ENCODE data around the gene MGAT4B.

MGAT4B gene

DNA sequence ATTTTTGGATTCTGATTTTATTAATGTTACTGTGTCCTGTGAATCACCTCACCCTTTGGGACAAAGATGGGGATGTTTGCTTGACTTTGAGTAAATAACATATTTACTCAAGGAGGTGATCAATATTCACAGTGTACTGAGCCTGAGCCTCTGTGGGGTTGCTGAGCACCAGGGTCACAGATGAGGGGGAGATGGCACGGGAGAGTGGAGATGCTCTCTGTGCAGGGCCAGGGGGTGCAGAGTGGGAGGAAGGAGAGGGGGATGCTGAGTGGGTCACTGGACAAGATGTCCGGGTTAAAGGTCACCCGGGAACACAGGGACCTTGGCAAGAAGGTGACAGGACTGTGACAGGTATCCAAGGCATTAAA lies 18.1 kb upstream of the MGAT4B start:
- no peak for DNase-seq

GRCh38 chr5:179823937-179824744 lies 17.5 kb upstream of the MGAT4B start:
- no peak for DNase-seq

DNA sequence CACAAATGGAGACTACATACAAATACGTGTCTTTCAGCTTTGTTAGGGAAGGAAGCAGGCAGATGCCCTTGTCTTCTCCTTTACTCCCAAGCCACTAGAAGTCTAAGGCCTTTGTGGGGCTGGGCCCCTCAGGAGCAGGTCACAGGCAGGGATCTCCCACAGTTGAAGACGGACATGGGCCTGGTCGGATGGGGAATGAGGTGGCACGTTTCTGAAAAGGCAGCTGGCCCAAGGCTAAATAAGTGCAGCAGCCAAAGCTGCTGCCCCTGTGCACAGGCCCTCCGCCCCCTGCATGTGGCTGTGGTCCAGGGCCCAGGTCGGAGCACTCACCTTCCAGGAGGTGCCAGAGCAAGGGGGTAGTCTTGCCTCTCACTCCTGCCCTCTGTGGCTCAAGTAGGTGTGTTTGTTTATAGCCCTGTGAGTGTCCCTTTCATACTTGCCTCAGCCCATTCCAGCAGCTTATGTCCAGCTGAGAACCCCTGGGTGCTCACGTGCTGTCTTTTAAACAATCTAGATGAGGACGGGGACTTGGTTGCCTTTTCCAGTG lies 15.9 kb upstream of the MGAT4B start:
- no peak for DNase-seq

DNA sequence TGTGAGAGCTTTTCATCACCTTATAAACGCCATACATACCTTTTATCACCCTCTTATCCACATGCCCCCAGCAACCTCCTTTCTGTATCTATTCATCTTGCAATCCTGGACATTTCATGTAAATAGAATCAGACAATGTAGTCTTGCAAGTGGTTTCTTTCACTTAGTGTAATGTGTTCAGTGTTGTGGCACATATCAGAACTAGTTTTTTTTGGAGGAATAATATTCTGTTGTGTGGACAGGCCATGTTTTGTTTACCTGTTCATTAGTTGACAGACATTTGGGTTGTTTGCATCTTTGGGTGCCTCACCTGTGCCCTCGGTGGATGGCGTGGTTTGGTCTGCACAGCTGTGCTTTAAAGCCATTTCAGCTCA lies 15.4 kb upstream of the MGAT4B start:
- no peak for DNase-seq

DNA sequence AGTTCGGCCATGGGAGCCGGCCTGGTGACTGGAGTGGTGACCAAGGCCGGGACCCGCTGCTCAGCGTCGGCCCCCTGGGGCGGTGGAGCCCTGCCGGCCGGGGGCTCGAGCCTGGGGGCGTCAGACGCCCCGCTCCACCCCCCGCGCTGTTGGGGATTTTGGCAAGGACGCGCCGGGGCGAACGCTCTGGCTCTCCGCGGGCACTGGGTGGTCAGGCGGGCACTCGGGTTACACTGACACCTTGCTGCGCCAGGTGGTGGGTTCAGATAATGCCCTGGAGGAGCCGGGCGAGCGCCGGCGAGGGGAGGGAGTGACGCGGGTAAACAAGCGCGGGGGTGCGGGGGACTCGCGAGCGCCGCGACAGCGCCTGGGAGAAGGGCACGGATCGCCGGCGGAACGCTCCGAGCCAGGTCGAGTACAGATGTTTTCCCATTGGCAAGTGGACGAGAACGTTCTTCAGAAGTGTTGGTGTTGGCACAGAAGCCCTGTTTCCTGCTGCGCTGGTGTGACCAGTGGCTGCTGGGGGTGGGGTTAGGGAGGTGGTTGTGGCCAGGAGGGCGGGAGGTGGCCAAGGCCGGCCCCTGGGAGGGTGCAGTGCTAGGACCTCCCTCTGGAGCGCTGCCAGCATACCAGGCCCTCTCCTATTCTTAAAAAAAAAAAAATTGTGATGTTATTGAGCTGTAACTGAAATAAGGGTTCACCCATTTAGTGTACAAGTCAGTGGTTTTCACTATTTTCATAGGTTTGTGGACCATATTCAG lies 14.8 kb upstream of the MGAT4B start:
- DNase-seq, result peak; percentile 43

- no peak for DNase-seq
Observed at GRCh38 chr5:179820483-179821297, 14.0 kb upstream of the MGAT4B start, which contains the start of gene SQSTM1. SQSTM1 (plus strand) TSS chr5:179820905; CDS start chr5:179820937, 32 bp downstream.

- no peak for DNase-seq
Observed at GRCh38 chr5:179820127-179820482, 13.4 kb upstream of the MGAT4B start.

- DNase-seq, result no peak
Observed at GRCh38 chr5:179819296-179820126, 12.8 kb upstream of the MGAT4B start.

DNA sequence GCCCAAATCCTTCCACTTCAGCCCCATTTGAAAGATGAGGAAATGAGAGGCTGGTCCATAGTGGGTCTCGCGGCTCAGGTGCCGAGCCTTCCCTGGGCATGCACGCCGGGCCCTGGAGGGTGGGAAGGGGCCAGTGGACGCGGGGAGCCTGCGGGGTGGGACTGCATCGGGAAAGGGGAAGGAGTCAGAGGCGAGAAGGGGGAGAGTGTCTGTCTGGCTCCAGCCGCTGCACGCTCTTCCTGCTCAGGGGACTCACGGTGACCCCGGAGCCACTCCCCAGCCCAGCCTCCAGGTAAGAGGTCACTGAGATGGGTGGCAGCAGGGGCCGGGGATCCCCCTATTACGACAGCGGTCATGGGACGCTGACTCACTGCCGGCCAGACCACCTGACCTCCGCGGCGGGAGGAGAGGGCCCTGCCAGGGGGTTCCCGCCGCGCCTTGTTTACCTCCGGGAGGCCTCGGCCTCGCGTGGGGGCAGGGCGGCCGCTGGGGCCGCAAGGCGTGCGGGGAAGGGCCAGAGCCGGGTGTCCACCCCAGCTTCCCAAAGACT lies 12.2 kb upstream of the MGAT4B start:
- no peak for DNase-seq

- no peak for DNase-seq
Observed at GRCh38 chr5:179817890-179818745, 11.5 kb upstream of the MGAT4B start.

- no peak for DNase-seq
Observed at GRCh38 chr5:179817470-179817840, 10.8 kb upstream of the MGAT4B start.

DNA sequence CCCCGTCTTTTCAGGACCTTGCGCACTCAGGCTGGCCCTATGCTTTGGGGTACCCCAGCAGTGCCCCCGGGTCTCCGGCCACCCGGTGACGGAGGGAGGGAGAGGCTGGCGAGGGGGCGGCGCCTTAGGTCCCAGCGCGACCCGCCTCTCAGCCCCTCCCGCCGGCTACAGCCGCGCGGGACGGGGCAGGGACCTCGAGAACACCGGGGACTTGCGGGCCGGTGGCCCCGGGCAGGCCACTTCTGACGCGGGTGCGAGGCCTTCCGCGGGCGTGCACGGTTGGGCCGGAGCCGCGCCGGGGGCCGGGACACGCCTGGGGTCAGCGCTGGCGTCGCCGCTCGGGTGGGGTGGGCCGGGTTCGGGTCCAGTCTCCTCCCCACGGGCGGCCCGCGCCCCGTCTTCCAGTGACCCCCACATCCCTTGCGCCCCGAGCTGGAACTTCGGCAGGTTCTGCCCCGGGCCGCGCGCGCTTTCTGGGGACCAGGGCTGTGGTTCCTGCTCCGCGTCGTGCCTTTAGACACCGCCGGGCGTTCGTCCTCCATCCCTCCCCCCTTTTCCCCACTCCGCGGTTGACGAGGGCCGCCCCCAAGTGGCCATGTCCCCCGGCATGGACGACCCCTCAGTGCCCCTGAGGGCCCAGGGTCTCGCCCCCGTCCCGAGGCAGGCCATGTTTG lies 10.3 kb upstream of the MGAT4B start:
- DNase-seq, result no peak

- no peak for DNase-seq
Observed at GRCh38 chr5:179816401-179816795, 9.7 kb upstream of the MGAT4B start.

DNA sequence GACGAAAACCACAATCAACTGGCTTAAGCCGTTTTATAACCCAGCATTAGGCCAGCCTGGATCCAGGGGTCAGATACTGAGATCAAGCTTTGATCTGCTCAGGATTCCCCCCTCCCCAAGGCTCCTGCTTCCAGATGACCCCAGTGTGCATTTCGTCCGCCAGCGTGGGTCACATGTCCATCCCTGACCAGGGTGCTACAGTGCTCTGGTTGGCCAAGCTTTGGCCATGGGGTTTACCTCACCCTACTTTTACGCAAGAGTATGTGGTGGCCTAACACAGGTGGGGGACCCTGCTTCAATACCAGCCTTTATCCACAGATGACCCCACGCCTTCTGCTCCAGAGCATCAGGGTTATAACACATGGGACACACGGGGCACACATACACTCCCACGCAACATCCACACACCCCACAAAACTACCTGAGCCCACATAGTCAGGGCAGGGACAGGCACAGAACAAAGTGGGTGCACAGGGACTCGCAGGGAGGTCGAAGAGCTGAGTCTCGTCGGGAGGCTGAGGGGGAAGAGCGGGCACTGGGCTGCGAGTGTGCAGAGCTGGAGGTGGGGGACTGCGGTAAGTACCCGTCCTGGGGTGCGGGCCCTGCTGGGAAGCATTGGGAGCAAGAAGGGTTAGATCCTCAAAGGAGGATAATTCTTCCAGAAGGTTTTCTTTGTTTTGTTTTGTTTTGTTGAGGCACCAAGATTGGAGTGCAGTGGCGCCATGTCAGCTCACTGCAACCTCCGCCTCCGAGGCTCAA lies 9.0 kb upstream of the MGAT4B start:
- DNase-seq, result no peak

GRCh38 chr5:179814090-179814489 lies 7.4 kb upstream of the MGAT4B start:
- no peak for DNase-seq

DNA sequence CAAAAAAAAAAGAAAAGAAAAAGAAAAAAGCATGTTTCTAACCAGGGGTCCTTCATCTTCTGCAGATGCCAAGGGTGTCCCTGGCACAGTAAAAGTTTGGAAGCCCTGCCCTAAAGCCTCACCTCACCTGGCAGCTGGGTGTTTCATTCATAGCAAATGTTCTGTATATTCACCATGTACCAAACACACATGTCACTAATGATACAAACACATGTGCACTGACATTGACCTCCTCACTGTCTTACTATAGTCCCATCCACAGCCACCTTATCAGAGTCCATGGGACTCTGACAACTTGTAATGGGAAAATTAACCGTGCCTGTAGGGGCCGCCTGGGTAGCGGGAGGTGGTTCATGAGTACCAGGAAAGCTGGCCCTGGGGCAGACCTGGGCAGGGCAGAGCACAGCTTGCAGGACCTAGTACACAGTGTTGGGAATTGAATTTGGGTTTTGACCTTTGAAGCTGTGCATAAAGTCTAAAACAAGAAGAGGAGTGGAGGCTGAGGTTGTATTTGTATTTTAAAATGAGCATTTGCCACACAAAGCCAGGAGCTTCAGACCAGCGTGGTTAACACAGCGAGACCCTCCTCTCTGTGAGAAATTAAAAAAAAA lies 6.4 kb upstream of the MGAT4B start:
- DNase-seq, result no peak

DNA sequence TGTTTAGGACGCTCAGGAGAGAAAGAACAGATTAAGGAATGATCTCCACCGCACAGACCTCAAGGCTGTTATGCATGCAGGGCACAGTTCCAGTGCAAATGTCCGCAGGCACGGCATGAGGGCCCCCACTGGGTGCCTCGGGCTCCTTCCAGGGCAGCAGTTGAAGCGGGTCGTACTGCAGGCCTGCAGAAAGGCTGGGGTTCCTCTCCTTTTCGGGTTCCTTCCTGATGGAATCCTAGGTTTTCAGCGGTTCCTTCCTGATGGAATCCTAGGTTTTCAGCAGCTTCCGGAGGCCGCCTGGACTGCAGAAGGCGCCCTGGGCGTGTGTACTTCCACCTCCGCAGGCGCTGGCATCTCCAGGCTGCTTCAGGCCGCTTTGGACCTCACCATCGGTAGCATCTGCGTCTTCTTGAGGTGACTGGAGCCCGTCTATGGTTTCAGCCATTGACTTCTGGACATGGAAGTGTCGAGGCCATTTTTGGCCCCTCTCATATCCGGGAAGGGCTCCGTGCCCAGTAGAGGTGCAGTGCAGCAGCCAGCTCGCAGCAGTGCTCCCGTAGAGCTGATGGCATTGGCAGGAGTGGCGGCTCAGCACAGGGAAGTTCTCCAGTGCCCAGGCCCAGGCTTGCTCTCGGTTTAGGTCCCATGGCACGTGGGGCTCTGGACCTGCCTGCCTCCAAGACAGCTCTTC lies 5.6 kb upstream of the MGAT4B start:
- no peak for DNase-seq

DNA sequence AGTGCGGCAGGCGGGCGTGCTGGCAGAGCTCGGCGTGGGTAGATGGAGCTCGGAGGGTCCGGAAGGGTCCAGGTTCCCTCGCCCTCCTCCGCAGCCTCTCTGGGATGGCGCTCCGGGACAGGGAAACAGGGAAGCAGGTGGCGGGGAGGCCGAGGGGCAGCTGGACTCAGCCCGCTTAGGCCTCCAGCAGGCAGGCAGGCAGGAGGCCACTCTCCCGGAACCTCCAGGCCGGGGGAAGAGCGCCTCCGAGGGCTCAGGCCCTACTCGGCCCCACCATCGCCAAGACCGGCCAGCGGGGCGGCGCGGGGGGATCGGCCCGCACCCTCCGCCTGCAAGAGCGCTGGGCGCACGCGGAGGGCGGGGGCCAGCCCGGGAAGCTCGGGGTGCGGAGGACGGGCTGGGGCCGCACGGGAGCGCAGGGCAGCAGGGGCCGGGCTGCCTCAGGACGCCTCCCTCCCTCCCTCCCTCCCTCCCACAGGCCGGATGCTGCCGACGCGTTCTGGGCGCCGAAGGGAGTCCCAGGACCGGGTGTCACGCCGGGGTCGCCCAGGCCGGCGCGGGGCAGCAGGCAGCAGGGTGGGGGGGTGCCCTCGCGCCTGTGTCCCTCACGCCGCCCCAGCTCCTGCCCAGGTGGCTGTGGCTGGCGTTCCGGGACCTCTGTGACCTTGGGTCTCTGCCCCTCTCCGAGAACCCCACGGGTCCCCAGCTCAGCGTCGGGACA lies 977 bp downstream of the MGAT4B start:
- no peak for DNase-seq

All from NCI-H1417 treated with DMSO at 0.1 percent for 48 hours (cell line).